Liver (tissue), 9 donors: ENCODE results near the gene FDX1. TPM values are rescaled to one million over a fixed set of nuclear protein-coding genes. Genes with fewer than 3 reads are reported as not detected.

Experiments
- DNase-seq: peaks from one replicate; pipeline ENCODE4 v3.0.0-alpha.2; 2017; ENCODE audit warnings: low spot score
- H3K27ac ChIP-seq, 2 donors: one replicate each; pipeline ENCODE4 v1.7.0; 2013; ENCODE audit warnings: inconsistent platforms in 2 of 2, low read length in 2 of 2, control low read depth in 1 of 2, low read depth in 1 of 2, mild to moderate bottlenecking in 1 of 2
- H3K27me3 ChIP-seq, 4 donors: one replicate each; pipeline versions ENCODE4 v1.6.1 to v1.7.0; 2013; ENCODE audit warnings: low read length in 3 of 4, inconsistent platforms in 1 of 4, mild to moderate bottlenecking in 1 of 4, moderate library complexity in 1 of 4; ENCODE audit not compliant: control insufficient read depth in 4 of 4, insufficient read depth in 4 of 4
- H3K36me3 ChIP-seq, 4 donors: one replicate each; pipeline versions ENCODE4 v1.6.1 to v1.7.0; 2013; ENCODE audit warnings: low read length in 3 of 4, mild to moderate bottlenecking in 3 of 4, low read depth in 1 of 4, moderate library complexity in 1 of 4; ENCODE audit not compliant: control insufficient read depth in 4 of 4, insufficient read depth in 3 of 4
- H3K4me1 ChIP-seq, 4 donors: one replicate each; pipeline versions ENCODE4 v1.6.1 to v1.7.0; 2013; ENCODE audit warnings: low read length in 3 of 4, mild to moderate bottlenecking in 3 of 4, moderate library complexity in 1 of 4; ENCODE audit not compliant: control insufficient read depth in 4 of 4, insufficient read depth in 4 of 4
- H3K4me3 ChIP-seq, 3 donors: one replicate each; pipeline versions ENCODE4 v1.6.1 to v1.7.0; 2013; ENCODE audit warnings: low read length in 3 of 3, control low read depth in 1 of 3, low read depth in 1 of 3, mild to moderate bottlenecking in 1 of 3
- H3K9ac ChIP-seq, 2 donors: one replicate each; pipeline ENCODE4 v1.7.0; 2013; ENCODE audit warnings: low read length in 2 of 2, mild to moderate bottlenecking in 2 of 2, moderate library complexity in 2 of 2, control low read depth in 1 of 2, low read depth in 1 of 2
- H3K9me3 ChIP-seq, 4 donors: one replicate each; pipeline versions ENCODE4 v1.6.1 to v1.7.0; 2013; ENCODE audit warnings: low read length in 3 of 4; ENCODE audit not compliant: control insufficient read depth in 4 of 4
- ATF3 ChIP-seq: IDR thresholded peaks from 2 replicates; pipeline ENCODE4 v1.6.1; 2016; ENCODE audit warnings: antibody characterized with exemption
- CTCF ChIP-seq: fragments of 150-350 bp; IDR thresholded peaks from 2 replicates; pipeline ENCODE4 v1.5.1; 2017; ENCODE audit warnings: improper control_type of control experiment, low read depth, low read length; ENCODE audit not compliant: missing input control
- EGR1 ChIP-seq, 2 donors: IDR thresholded peaks; 2 replicates each; pipeline ENCODE4 v1.6.1; 2016 to 2018; ENCODE audit warnings: antibody characterized with exemption in 2 of 2, low read depth in 2 of 2
- HNF4A ChIP-seq, 2 donors: conservative IDR thresholded peaks; 2 replicates each; pipeline ENCODE4 v1.6.1; 2016; ENCODE audit warnings: antibody characterized with exemption in 2 of 2, mild to moderate bottlenecking in 2 of 2
- HNF4G ChIP-seq: IDR thresholded peaks from 2 replicates; pipeline ENCODE4 v1.6.1; 2016; ENCODE audit warnings: antibody characterized with exemption
- JUND ChIP-seq, 2 donors: IDR thresholded peaks; 2 replicates each; pipeline ENCODE4 v1.6.1; 2016; ENCODE audit warnings: antibody characterized with exemption in 2 of 2
- MAX ChIP-seq: IDR thresholded peaks from 2 replicates; pipeline ENCODE4 v1.6.1; 2016; ENCODE audit warnings: antibody characterized with exemption
- NR2F2 ChIP-seq: IDR thresholded peaks from 2 replicates; pipeline ENCODE4 v1.6.1; 2016; ENCODE audit warnings: antibody characterized with exemption
- RAD21 ChIP-seq, 2 donors: IDR thresholded peaks; 2 replicates each; pipeline ENCODE4 v1.6.1; 2016; ENCODE audit warnings: antibody characterized with exemption in 2 of 2, mild to moderate bottlenecking in 2 of 2
- REST ChIP-seq: IDR thresholded peaks from 2 replicates; pipeline ENCODE4 v1.6.1; 2016; ENCODE audit warnings: antibody characterized with exemption, mild to moderate bottlenecking
- RXRA ChIP-seq, 2 donors: IDR thresholded peaks; 2 replicates each; pipeline ENCODE4 v1.6.1; 2017 to 2018; ENCODE audit warnings: antibody characterized with exemption in 2 of 2, mild to moderate bottlenecking in 1 of 2
- SP1 ChIP-seq: IDR thresholded peaks from 2 replicates; pipeline ENCODE4 v1.6.1; 2018; ENCODE audit warnings: antibody characterized with exemption, mild to moderate bottlenecking
- TAF1 ChIP-seq: conservative IDR thresholded peaks from 2 replicates; pipeline ENCODE4 v1.6.1; 2016; ENCODE audit warnings: antibody characterized with exemption, mild to moderate bottlenecking
- YY1 ChIP-seq: IDR thresholded peaks from 2 replicates; pipeline ENCODE4 v1.6.1; 2016; ENCODE audit warnings: antibody characterized with exemption, mild to moderate bottlenecking
- ZBTB33 ChIP-seq: IDR thresholded peaks from 2 replicates; pipeline ENCODE4 v1.6.1; 2016; ENCODE audit warnings: antibody characterized with exemption
- WGBS: extraction: QIAGEN DNeasy Blood & Tissue Kit; methylation state at CpG from one replicate; pipeline ENCODE4 v1.1.7; 2013; 5-methylcytosine and 5-hydroxymethylcytosine counted together
- polyA plus RNA-seq, 2 donors: library from polyadenylated mRNA; stranded (reverse) in 1 of 2; unstranded in 1 of 2; fragments of 200-250 nt in 1 of 2; fragments of >200 nt in 1 of 2; fragmentation: Nextera tagmentation in 1 of 2; extraction: Ambion mirVana in 1 of 2; gene quantifications; one replicate each; pipeline versions ENCODE4 v1.2.1 to v1.2.3, GENCODE V29; 2013 to 2015
- total RNA-seq, 2 donors: library from RNA; depleted of rRNA; stranded (reverse); fragments of >200 nt; gene quantifications; one replicate each; pipeline ENCODE4 v1.2.3, GENCODE V29; 2014
- donor health status: healthy.
- donor health status: healthy.
- donor health status: healthy.
- donor health status: healthy.
- donor health status: healthy.

The FDX1 gene
- total and polyA plus RNA-seq, 4 donors = 6.8 to 28.8 (median 17.1) TPM

GRCh38 chr11:110463153-110463552, 33.4 kb downstream of the FDX1 start:
- peaks cover 1 to 16% (median 14%) of the 10 kb centered on the region in 4 donors for H3K36me3 ChIP-seq
- DNase-seq = peak; percentile 53

GRCh38 chr11:110465231-110465630, 35.5 kb downstream of the FDX1 start:
- H3K27ac ChIP-seq = no peak overlapping the region
- DNase-seq = no peak
- H3K27me3 ChIP-seq = no peaks in the 10 kb centered on the region
- H3K4me3 ChIP-seq = no peak overlapping the region
- peaks cover 1 to 11% (median 6%) of the 10 kb centered on the region in 4 donors for H3K36me3 ChIP-seq
- 97% methylated on average over 2 of the region's 2 CpGs for WGBS
- no peaks in the 10 kb centered on the region for H3K9me3 ChIP-seq
- no peak overlapping the region for H3K9ac ChIP-seq
- H3K4me1 ChIP-seq = no peaks in the 10 kb centered on the region
- no peak for TF ChIP-seq HNF4A (conservative IDR thresholded peaks at IDR 0.05)
- TF ChIP-seq NR2F2 = no peak
- TF ChIP-seq ATF3 = no peak
- no peak for TF ChIP-seq ZBTB33
- no peak for TF ChIP-seq JUND (IDR thresholded peaks at IDR 0.05)
- TF ChIP-seq RXRA (IDR thresholded peaks at IDR 0.05) = no peak
- no peak for TF ChIP-seq EGR1 (IDR thresholded peaks at IDR 0.05; ENCODE audit: low read depth in 2 of 2)
- TF ChIP-seq MAX = no peak

More at GRCh38 chr11:110463153-110463552, 33.4 kb downstream of the FDX1 start:
- no peak overlapping the region for H3K27ac ChIP-seq
- no peaks in the 10 kb centered on the region for H3K9me3 ChIP-seq
- H3K9ac ChIP-seq = no peak overlapping the region
- TF ChIP-seq RAD21 (IDR thresholded peaks at IDR 0.05) = peak; percentile 69 to 77
- TF ChIP-seq CTCF = peak; percentile 21
- TF ChIP-seq REST = no peak
- no peak for TF ChIP-seq MAX
- TF ChIP-seq HNF4G = no peak
- TF ChIP-seq TAF1 = no peak
- no peak for TF ChIP-seq SP1
- TF ChIP-seq YY1 = no peak
- TF ChIP-seq NR2F2 = no peak
- no peak for TF ChIP-seq EGR1 (IDR thresholded peaks at IDR 0.05; ENCODE audit: low read depth in 2 of 2)
- H3K27me3 ChIP-seq = no peaks in the 10 kb centered on the region
- no peaks in the 10 kb centered on the region for H3K4me1 ChIP-seq
- H3K4me3 ChIP-seq = no peak overlapping the region
- WGBS = 73% methylated on average over 6 of the region's 6 CpGs
